ENCODE results near the gene TPRA1. TPM values are rescaled to one million over a fixed set of nuclear protein-coding genes. Genes with fewer than 3 reads are reported as not detected.

The TPRA1 gene
- total RNA-seq, 1 donor from 2014 or later: 37.2 TPM

GRCh38 chr3:127622031-127622430, 31.5 kb upstream of the TPRA1 start:
- DNase-seq (ENCODE audit: low spot score in 2 of 2, unreplicated experiment in 2 of 2): no peak
- Mint-ChIP-seq H3K4me1 (no peaks in the 10 kb centered on the region), H3K9me3 (no peaks in the 10 kb centered on the region), H3K4me3 (no peak overlapping the region), H3K36me3 (peaks cover 16% of the 10 kb centered on the region), H3K27me3 (ENCODE audit: low read depth) (peaks cover 21% of the 10 kb centered on the region), H3K27ac (no peak overlapping the region)
- TF ChIP-seq CTCF (IDR thresholded peaks at IDR 0.05; ENCODE audit: unreplicated experiment): no peak

- no peak for TF ChIP-seq CTCF (IDR thresholded peaks at IDR 0.05; ENCODE audit: unreplicated experiment)
- Mint-ChIP-seq H3K27ac (no peak overlapping the region), H3K36me3 (peaks cover 23% of the 10 kb centered on the region), H3K9me3 (no peaks in the 10 kb centered on the region), H3K27me3 (ENCODE audit: low read depth) (peaks cover 9% of the 10 kb centered on the region), H3K4me3 (no peak overlapping the region), H3K4me1 (no peaks in the 10 kb centered on the region)
- no peak for DNase-seq (ENCODE audit: low spot score in 2 of 2, unreplicated experiment in 2 of 2)
Observed at GRCh38 chr3:127620637-127621375, 30.3 kb upstream of the TPRA1 start.

- H3K27ac Mint-ChIP-seq: no peak overlapping the region
Observed at GRCh38 chr3:127618891-127619290, 28.4 kb upstream of the TPRA1 start.

GRCh38 chr3:127616836-127617605, 26.5 kb upstream of the TPRA1 start:
- no peak for TF ChIP-seq CTCF (IDR thresholded peaks at IDR 0.05; ENCODE audit: unreplicated experiment)
- no peak for DNase-seq (ENCODE audit: low spot score in 2 of 2, unreplicated experiment in 2 of 2)
- Mint-ChIP-seq H3K4me1 (no peaks in the 10 kb centered on the region), H3K4me3 (no peak overlapping the region), H3K36me3 (peaks cover 36% of the 10 kb centered on the region), H3K27ac (no peak overlapping the region), H3K9me3 (no peaks in the 10 kb centered on the region), H3K27me3 (ENCODE audit: low read depth) (no peaks in the 10 kb centered on the region)

More at GRCh38 chr3:127618891-127619290, 28.4 kb upstream of the TPRA1 start:
- no peak for TF ChIP-seq CTCF (IDR thresholded peaks at IDR 0.05; ENCODE audit: unreplicated experiment)
- Mint-ChIP-seq H3K36me3 (peaks cover 33% of the 10 kb centered on the region), H3K27me3 (ENCODE audit: low read depth) (no peaks in the 10 kb centered on the region), H3K9me3 (no peaks in the 10 kb centered on the region), H3K4me1 (no peaks in the 10 kb centered on the region), H3K4me3 (no peak overlapping the region)
- DNase-seq (ENCODE audit: low spot score in 2 of 2, unreplicated experiment in 2 of 2): no peak

GRCh38 chr3:127615631-127616305, 25.2 kb upstream of the TPRA1 start:
- no peak for DNase-seq (ENCODE audit: low spot score in 2 of 2, unreplicated experiment in 2 of 2)
- no peak overlapping the region for H3K27ac Mint-ChIP-seq
- H3K9me3 Mint-ChIP-seq: no peaks in the 10 kb centered on the region
- TF ChIP-seq CTCF (IDR thresholded peaks at IDR 0.05; ENCODE audit: unreplicated experiment): no peak
- no peaks in the 10 kb centered on the region for H3K4me1 Mint-ChIP-seq
- peaks cover 41% of the 10 kb centered on the region for H3K36me3 Mint-ChIP-seq
- no peaks in the 10 kb centered on the region for H3K27me3 Mint-ChIP-seq (ENCODE audit: low read depth)
- H3K4me3 Mint-ChIP-seq: no peak overlapping the region
